AG04450 (cell line): Measurements from ENCODE around the gene LOX. TPM values are rescaled to one million over a fixed set of nuclear protein-coding genes. Genes with fewer than 3 reads are reported as not detected.

Source experiments
- CTCF ChIA-PET: fragments of 300-600, 350-600 bp; formaldehyde crosslinking; extraction: SDS; loops from one replicate; lab custom pipeline; 2022; ENCODE audit warnings: antibody characterized with exemption, inconsistent platforms; lab: Charles Lee
- POLR2A ChIA-PET: fragments of 350-600 bp; formaldehyde crosslinking; extraction: SDS; loops from one replicate; lab custom pipeline; 2021; ENCODE audit warnings: antibody characterized with exemption, inconsistent platforms; lab: Yijun Ruan, JAX
- DNase-seq: peaks from one replicate; pipeline ENCODE4 v3.0.0-alpha.2; 2011; ENCODE audit warnings: low read depth, low spot score
- H3K27ac ChIP-seq: one replicate; pipeline ENCODE4 v1.5.1; 2012; ENCODE audit warnings: low read depth, low read length, control low read depth
- H3K27me3 ChIP-seq: one replicate; pipeline ENCODE4 v1.6.0; 2012; ENCODE audit warnings: low read length; ENCODE audit not compliant: control insufficient read depth, insufficient read depth
- H3K4me3 ChIP-seq: 2 replicates; pipeline ENCODE4 v1.5.1; 2011; ENCODE audit warnings: mild to moderate bottlenecking, low read depth, low read length, control low read depth
- H3K9me3 ChIP-seq: 2 replicates; pipeline ENCODE4 v1.5.1; 2012; ENCODE audit warnings: low read length; ENCODE audit not compliant: control insufficient read depth, insufficient read depth
- CTCF ChIP-seq: IDR thresholded peaks from 2 replicates; pipeline ENCODE4 v1.5.1; 2011; ENCODE audit warnings: low read depth, low read length, control low read depth, inconsistent platforms
- polyA plus RNA-seq: library from polyadenylated mRNA; depleted of rRNA; stranded (reverse); fragments of >200 nt; gene quantifications from 2 replicates; pipeline ENCODE4 v1.2.3, GENCODE V29; 2011

Gene LOX
- polyA plus RNA-seq, 1 experiment = 228 TPM

DNA sequence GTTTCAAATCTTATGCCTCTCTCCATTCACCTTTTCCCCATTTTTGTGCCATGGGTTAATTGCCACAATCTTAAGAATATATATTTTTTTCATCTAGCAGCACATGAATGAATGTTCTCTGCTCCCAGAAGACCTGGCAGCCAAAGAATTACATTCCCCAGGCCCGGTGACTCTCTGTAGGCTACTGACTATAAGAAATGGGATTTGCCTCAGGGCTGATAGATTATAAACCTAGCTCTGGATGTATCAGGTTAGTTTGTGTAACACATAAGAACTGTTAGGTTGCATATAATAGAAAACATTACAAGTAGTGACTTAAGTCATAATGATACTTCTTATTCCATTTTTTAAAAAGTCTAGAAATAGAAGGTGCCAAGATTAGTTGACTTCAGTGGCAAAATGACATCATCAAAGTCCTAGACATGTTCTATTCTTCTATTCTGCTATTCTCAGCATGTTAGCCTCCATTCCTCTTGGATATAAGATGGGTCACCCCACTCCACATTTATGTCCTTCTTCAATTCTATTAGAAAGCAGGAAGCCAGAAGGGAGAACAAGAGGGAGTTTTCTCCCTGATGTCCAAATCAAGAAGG is 40.4 kb upstream of the LOX start:
- ChIA-PET CTCF (interaction anchor here (0.9 to 1.3 kb wide), 4 partner anchors 8 to 42 kb away, joined by 3 to 7 read pairs (median 4); no protein-coding TSS in a partner anchor), POLR2A (no interaction called here)
- Histone ChIP-seq H3K27ac (no peak overlapping the region), H3K9me3 (no peaks in the 10 kb centered on the region), H3K4me3 (no peak overlapping the region), H3K27me3 (no peaks in the 10 kb centered on the region)
- TF ChIP-seq CTCF = no peak
- no peak for DNase-seq

- Histone ChIP-seq H3K9me3 (no peaks in the 10 kb centered on the region), H3K27me3 (no peaks in the 10 kb centered on the region), H3K27ac (no peak overlapping the region), H3K4me3 (no peak overlapping the region)
- CTCF ChIA-PET = interaction anchor here (1.6 to 1.8 kb wide), 2 partner anchors 12 to 42 kb away, joined by 4 to 6 read pairs; no protein-coding TSS in a partner anchor
- no peak for DNase-seq
- TF ChIP-seq CTCF = no peak
- POLR2A ChIA-PET = no interaction called here
Observed at GRCh38 chr5:122114501-122114900, 36.4 kb upstream of the LOX start.

DNA sequence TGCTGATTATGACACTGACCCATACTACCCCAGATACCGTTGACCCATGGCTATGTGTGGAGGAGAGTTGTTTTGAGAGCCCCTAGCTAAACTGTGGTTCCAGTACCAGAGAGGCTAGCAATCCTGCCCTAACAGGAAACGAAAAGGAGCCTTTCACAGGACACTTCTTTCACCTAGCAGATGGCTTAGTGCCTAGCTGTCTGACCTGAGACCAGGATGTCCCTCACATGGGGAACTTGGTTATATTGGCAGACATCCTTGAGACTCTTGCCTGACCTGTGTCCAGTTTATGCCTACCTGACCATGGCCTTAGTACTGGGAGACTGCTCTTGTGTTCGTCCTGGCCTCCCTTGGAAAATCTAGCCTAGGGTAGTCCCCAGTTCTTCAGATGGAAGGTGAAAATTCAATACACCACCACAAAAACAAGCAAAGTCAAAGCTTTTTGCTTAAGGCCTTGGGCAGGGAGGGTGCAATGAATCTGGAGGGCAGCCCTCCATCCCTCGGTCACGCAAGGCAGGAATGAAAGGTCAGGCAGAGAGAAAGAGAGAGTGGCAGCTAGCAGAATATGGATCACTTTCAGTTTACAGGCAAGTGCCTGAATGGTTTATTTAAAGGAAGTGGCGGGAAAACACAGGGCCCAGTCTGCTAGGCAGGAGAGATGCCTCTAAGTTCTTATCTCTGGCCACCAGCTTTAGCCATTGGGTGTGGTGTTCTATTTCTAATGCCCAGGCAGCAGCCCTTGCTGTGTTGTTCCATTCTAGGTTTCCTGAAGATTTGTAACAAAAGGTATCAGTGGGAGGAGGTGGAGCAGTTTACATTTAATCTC is 34.9 kb upstream of the LOX start:
- DNase-seq = no peak
- H3K27me3 ChIP-seq = no peaks in the 10 kb centered on the region
- ChIA-PET CTCF (interaction anchor here (0.7 to 3.9 kb wide), 5 partner anchors 11 to 44 kb away, joined by 3 to 28 read pairs (median 4); no protein-coding TSS in a partner anchor), POLR2A (no interaction called here)
- TF ChIP-seq CTCF = no peak
- no peak overlapping the region for H3K4me3 ChIP-seq
- no peaks in the 10 kb centered on the region for H3K9me3 ChIP-seq
- no peak overlapping the region for H3K27ac ChIP-seq

GRCh38 chr5:122112063-122112462 is 34.0 kb upstream of the LOX start:
- DNase-seq = no peak
- H3K27me3 ChIP-seq = no peaks in the 10 kb centered on the region
- POLR2A ChIA-PET = no interaction called here
- no peak for TF ChIP-seq CTCF
- H3K4me3 ChIP-seq = no peak overlapping the region
- H3K27ac ChIP-seq = no peak overlapping the region
- CTCF ChIA-PET = interaction anchor here (0.6 to 3.9 kb wide), 4 partner anchors 10 to 83 kb away, joined by 3 to 28 read pairs (median 4); no protein-coding TSS in a partner anchor
- no peaks in the 10 kb centered on the region for H3K9me3 ChIP-seq

GRCh38 chr5:122111460-122111859 is 33.4 kb upstream of the LOX start:
- H3K27me3 ChIP-seq = no peaks in the 10 kb centered on the region

More at GRCh38 chr5:122111460-122111859, 33.4 kb upstream of the LOX start:
- TF ChIP-seq CTCF = no peak
- H3K9me3 ChIP-seq = no peaks in the 10 kb centered on the region
- no peak overlapping the region for H3K4me3 ChIP-seq
- POLR2A ChIA-PET = no interaction called here
- DNase-seq = no peak
- CTCF ChIA-PET = interaction anchor here (0.7 to 3.9 kb wide), 2 partner anchors 9 to 45 kb away, joined by 3 to 28 read pairs; no protein-coding TSS in a partner anchor
- H3K27ac ChIP-seq = no peak overlapping the region
